Nucleus accumbens (tissue), 56 donors: Measurements from ENCODE around the gene UAP1L1.

Source experiments
- DNase-seq, 56 donors: peaks; one replicate each; lab custom pipeline; 2025; lab: John Stamatoyannopoulos, UW

Gene UAP1L1

GRCh38 chr9:137088121-137088520 is 10.8 kb downstream of the UAP1L1 start:
- DNase-seq = no peak

- peak in 1 of 56 donors; percentile 21 for DNase-seq
These were observed 12.1 kb downstream of the UAP1L1 start for GRCh38 chr9:137089232-137089947.

- peak in 1 of 56 donors; percentile 16 for DNase-seq
These were observed 18.6 kb downstream of the UAP1L1 start for GRCh38 chr9:137095664-137096517.

GRCh38 chr9:137096785-137097546 is 19.6 kb downstream of the UAP1L1 start:
- no peak for DNase-seq

- no peak for DNase-seq
These were observed 20.6 kb downstream of the UAP1L1 start for GRCh38 chr9:137097761-137098462.

- DNase-seq = no peak
These were observed 21.9 kb downstream of the UAP1L1 start for GRCh38 chr9:137099231-137099630.

GRCh38 chr9:137103206-137103999 is 26.1 kb downstream of the UAP1L1 start:
- no peak for DNase-seq

- DNase-seq = no peak
These were observed 28.7 kb downstream of the UAP1L1 start for GRCh38 chr9:137105814-137106661.

- DNase-seq = no peak
These were observed 29.4 kb downstream of the UAP1L1 start for GRCh38 chr9:137106662-137107250.

GRCh38 chr9:137107312-137107921 is 30.1 kb downstream of the UAP1L1 start:
- DNase-seq = no peak

- DNase-seq = no peak
These were observed 30.7 kb downstream of the UAP1L1 start for GRCh38 chr9:137107982-137108381.

GRCh38 chr9:137108608-137109249 is 31.4 kb downstream of the UAP1L1 start:
- DNase-seq = no peak

GRCh38 chr9:137109250-137110146 is 32.2 kb downstream of the UAP1L1 start:
- no peak for DNase-seq

GRCh38 chr9:137110147-137110910 is 33.0 kb downstream of the UAP1L1 start:
- no peak for DNase-seq
